Panc1 (cell line): Measurements from ENCODE around the gene FNIP1.
"Not testable (repeated sequence)": the region's sequence is repeated elsewhere in the genome, so short reads cannot be mapped to it uniquely, and the experiment has no call there.

Source experiments
- POLR2AphosphoS5 ChIP-seq: IDR thresholded peaks from 2 replicates; pipeline ENCODE4 v1.6.1; 2012; ENCODE audit warnings: mild to moderate bottlenecking, low read depth, low read length, moderate library complexity
- SIN3A ChIP-seq: IDR thresholded peaks from 2 replicates; pipeline ENCODE4 v1.6.1; 2012; ENCODE audit warnings: low read depth, mild to moderate bottlenecking, low read length, moderate library complexity, borderline replicate concordance; ENCODE audit not compliant: insufficient read depth
- TCF7L2 ChIP-seq: IDR thresholded peaks from 2 replicates; pipeline ENCODE4 v1.6.1; 2011; ENCODE audit warnings: mild to moderate bottlenecking, low read depth, low read length, inconsistent platforms
- TF ChIP-seq, protein P1 (sequence below): fragments of 450-650 bp; IDR thresholded peaks from 2 replicates; pipeline ENCODE4 v1.5.1; 2017; ENCODE audit warnings: mild to moderate bottlenecking
- TF ChIP-seq, protein P2 (sequence below), 2 experiments: IDR thresholded peaks; 2 replicates each; pipeline ENCODE4 v1.6.1; 2011 to 2012; ENCODE audit warnings: low read depth in 2 of 2, control low read depth in 1 of 2, low read length in 1 of 2, mild to moderate bottlenecking in 1 of 2, moderate library complexity in 1 of 2; ENCODE audit not compliant: insufficient read depth in 1 of 2

GRCh38 chr5:131717164-131717563 is 79.7 kb downstream of the FNIP1 start:
- TF ChIP-seq, protein P1, sequence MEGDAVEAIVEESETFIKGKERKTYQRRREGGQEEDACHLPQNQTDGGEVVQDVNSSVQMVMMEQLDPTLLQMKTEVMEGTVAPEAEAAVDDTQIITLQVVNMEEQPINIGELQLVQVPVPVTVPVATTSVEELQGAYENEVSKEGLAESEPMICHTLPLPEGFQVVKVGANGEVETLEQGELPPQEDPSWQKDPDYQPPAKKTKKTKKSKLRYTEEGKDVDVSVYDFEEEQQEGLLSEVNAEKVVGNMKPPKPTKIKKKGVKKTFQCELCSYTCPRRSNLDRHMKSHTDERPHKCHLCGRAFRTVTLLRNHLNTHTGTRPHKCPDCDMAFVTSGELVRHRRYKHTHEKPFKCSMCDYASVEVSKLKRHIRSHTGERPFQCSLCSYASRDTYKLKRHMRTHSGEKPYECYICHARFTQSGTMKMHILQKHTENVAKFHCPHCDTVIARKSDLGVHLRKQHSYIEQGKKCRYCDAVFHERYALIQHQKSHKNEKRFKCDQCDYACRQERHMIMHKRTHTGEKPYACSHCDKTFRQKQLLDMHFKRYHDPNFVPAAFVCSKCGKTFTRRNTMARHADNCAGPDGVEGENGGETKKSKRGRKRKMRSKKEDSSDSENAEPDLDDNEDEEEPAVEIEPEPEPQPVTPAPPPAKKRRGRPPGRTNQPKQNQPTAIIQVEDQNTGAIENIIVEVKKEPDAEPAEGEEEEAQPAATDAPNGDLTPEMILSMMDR: not testable (repeated sequence)
- TF ChIP-seq, protein P2, sequence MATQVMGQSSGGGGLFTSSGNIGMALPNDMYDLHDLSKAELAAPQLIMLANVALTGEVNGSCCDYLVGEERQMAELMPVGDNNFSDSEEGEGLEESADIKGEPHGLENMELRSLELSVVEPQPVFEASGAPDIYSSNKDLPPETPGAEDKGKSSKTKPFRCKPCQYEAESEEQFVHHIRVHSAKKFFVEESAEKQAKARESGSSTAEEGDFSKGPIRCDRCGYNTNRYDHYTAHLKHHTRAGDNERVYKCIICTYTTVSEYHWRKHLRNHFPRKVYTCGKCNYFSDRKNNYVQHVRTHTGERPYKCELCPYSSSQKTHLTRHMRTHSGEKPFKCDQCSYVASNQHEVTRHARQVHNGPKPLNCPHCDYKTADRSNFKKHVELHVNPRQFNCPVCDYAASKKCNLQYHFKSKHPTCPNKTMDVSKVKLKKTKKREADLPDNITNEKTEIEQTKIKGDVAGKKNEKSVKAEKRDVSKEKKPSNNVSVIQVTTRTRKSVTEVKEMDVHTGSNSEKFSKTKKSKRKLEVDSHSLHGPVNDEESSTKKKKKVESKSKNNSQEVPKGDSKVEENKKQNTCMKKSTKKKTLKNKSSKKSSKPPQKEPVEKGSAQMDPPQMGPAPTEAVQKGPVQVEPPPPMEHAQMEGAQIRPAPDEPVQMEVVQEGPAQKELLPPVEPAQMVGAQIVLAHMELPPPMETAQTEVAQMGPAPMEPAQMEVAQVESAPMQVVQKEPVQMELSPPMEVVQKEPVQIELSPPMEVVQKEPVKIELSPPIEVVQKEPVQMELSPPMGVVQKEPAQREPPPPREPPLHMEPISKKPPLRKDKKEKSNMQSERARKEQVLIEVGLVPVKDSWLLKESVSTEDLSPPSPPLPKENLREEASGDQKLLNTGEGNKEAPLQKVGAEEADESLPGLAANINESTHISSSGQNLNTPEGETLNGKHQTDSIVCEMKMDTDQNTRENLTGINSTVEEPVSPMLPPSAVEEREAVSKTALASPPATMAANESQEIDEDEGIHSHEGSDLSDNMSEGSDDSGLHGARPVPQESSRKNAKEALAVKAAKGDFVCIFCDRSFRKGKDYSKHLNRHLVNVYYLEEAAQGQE (IDR thresholded peaks at IDR 0.05; ENCODE audit: insufficient read depth in 1 of 2, low read depth in 2 of 2, low read length in 1 of 2): not testable (repeated sequence)
- TF ChIP-seq POLR2AphosphoS5, SIN3A, TCF7L2: not testable (repeated sequence)
